Measurements from ENCODE around the gene MYRF. TPM values are rescaled to one million over a fixed set of nuclear protein-coding genes. Genes with fewer than 3 reads are reported as not detected.

The MYRF gene
- polyA plus RNA-seq, 1 donor (not counting 4 experiments of a cell fraction or from before 2014, with no cell fraction given): 0.14 TPM

DNA sequence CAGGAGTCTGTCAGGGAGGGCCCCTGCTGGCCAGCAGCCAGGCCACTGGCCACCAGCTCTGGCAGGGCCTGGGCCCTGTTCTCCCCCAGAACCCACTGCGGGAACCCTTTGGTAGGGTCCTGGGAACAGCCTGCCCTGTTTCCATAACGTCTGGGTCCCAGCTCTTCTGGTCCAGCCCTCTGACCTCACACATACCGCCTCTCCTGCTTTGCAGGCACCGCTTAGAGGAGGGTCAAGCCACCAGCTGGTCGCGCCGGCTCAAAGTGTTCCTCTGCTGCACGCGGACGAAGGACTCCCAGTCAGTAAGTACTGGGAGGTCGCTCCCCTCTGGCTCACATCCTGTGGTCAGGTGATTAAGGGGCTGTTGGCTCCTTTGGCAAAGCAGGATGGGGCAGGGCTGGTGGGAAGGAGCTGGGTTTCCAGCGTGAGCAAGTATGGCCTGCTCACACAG, 26.6 kb upstream of the MYRF start:
- Histone ChIP-seq H3K36me3 (ENCODE audit: control insufficient read depth in 2 of 2, extremely low read depth in 1 of 2, insufficient read depth in 2 of 2, low read length in 2 of 2) (no peaks in the 10 kb centered on the region), H3K9me1 (ENCODE audit: control insufficient read depth, extremely low read depth, insufficient read depth, low read length) (no peaks in the 10 kb centered on the region), H3K4me2 (ENCODE audit: control insufficient read depth, extremely low read depth, insufficient read depth, low read depth, low read length) (no peak overlapping the region), H3K4me1 (ENCODE audit: control insufficient read depth, extremely low read depth, insufficient read depth, low read length) (peaks cover 17% of the 10 kb centered on the region), H3K9me3 (ENCODE audit: control insufficient read depth, low read depth, low read length) (no peaks in the 10 kb centered on the region), H3K79me2 (ENCODE audit: control insufficient read depth, insufficient read depth, low read length) (no peaks in the 10 kb centered on the region), H3K9ac (ENCODE audit: control insufficient read depth, extremely low read depth, insufficient read depth, low read length) (no peak overlapping the region), H2AFZ (ENCODE audit: control insufficient read depth, low read length) (no peak overlapping the region), H4K20me1 (ENCODE audit: control insufficient read depth, extremely low read depth, insufficient read depth, low read length) (peaks cover 15% of the 10 kb centered on the region), H3K4me3 (ENCODE audit: control insufficient read depth in 2 of 3, extremely low read depth in 1 of 3, insufficient read depth in 2 of 3, low read depth in 1 of 3, low read length in 3 of 3) (no peak overlapping the region), H3K27me3 (ENCODE audit: control insufficient read depth, extremely low read depth, insufficient read depth, low read length) (peaks cover 56% of the 10 kb centered on the region), H3K27ac (ENCODE audit: control insufficient read depth, insufficient read depth, low read length) (no peak overlapping the region)
- dilution Hi-C loops (cut with MboI; ENCODE audit: extremely low pct_ligation_motif_present, low sequenced_read_pairs): no loop called here
- no peak for TF ChIP-seq EZH2 (IDR thresholded peaks at IDR 0.05; ENCODE audit: low read length)
- TF ChIP-seq, protein P1, sequence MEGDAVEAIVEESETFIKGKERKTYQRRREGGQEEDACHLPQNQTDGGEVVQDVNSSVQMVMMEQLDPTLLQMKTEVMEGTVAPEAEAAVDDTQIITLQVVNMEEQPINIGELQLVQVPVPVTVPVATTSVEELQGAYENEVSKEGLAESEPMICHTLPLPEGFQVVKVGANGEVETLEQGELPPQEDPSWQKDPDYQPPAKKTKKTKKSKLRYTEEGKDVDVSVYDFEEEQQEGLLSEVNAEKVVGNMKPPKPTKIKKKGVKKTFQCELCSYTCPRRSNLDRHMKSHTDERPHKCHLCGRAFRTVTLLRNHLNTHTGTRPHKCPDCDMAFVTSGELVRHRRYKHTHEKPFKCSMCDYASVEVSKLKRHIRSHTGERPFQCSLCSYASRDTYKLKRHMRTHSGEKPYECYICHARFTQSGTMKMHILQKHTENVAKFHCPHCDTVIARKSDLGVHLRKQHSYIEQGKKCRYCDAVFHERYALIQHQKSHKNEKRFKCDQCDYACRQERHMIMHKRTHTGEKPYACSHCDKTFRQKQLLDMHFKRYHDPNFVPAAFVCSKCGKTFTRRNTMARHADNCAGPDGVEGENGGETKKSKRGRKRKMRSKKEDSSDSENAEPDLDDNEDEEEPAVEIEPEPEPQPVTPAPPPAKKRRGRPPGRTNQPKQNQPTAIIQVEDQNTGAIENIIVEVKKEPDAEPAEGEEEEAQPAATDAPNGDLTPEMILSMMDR (optimal IDR thresholded peaks at IDR 0.05 in 1 of 3, IDR thresholded peaks at IDR 0.05 in 1 of 3, conservative IDR thresholded peaks at IDR 0.05 in 1 of 3; ENCODE audit: extremely low read depth in 1 of 3, insufficient read depth in 2 of 3, low read length in 3 of 3): no peak
- no peak for FAIRE-seq
- no peak for DNase-seq (ENCODE audit: low read depth, low spot score)

- Histone ChIP-seq H3K4me2 (ENCODE audit: control insufficient read depth, extremely low read depth, insufficient read depth, low read depth, low read length) (no peak overlapping the region), H3K9ac (ENCODE audit: control insufficient read depth, extremely low read depth, insufficient read depth, low read length) (no peak overlapping the region), H3K4me1 (ENCODE audit: control insufficient read depth, extremely low read depth, insufficient read depth, low read length) (peaks cover 18% of the 10 kb centered on the region), H3K36me3 (ENCODE audit: control insufficient read depth in 2 of 2, extremely low read depth in 1 of 2, insufficient read depth in 2 of 2, low read length in 2 of 2) (no peaks in the 10 kb centered on the region), H3K27me3 (ENCODE audit: control insufficient read depth, extremely low read depth, insufficient read depth, low read length) (peaks cover 63% of the 10 kb centered on the region), H3K9me3 (ENCODE audit: control insufficient read depth, low read depth, low read length) (no peaks in the 10 kb centered on the region), H3K9me1 (ENCODE audit: control insufficient read depth, extremely low read depth, insufficient read depth, low read length) (no peaks in the 10 kb centered on the region), H3K79me2 (ENCODE audit: control insufficient read depth, insufficient read depth, low read length) (no peaks in the 10 kb centered on the region), H2AFZ (ENCODE audit: control insufficient read depth, low read length) (no peak overlapping the region), H3K4me3 (ENCODE audit: control insufficient read depth in 2 of 3, extremely low read depth in 1 of 3, insufficient read depth in 2 of 3, low read depth in 1 of 3, low read length in 3 of 3) (no peak overlapping the region), H3K27ac (ENCODE audit: control insufficient read depth, insufficient read depth, low read length) (no peak overlapping the region), H4K20me1 (ENCODE audit: control insufficient read depth, extremely low read depth, insufficient read depth, low read length) (peaks cover 17% of the 10 kb centered on the region)
- TF ChIP-seq, protein P1 (optimal IDR thresholded peaks at IDR 0.05 in 1 of 3, IDR thresholded peaks at IDR 0.05 in 1 of 3, conservative IDR thresholded peaks at IDR 0.05 in 1 of 3; ENCODE audit: extremely low read depth in 1 of 3, insufficient read depth in 2 of 3, low read length in 3 of 3): no peak
- TF ChIP-seq EZH2 (IDR thresholded peaks at IDR 0.05; ENCODE audit: low read length): no peak
- dilution Hi-C loops (cut with MboI; ENCODE audit: extremely low pct_ligation_motif_present, low sequenced_read_pairs): no loop called here
- FAIRE-seq: no peak
- no peak for DNase-seq (ENCODE audit: low read depth, low spot score)
Measured at GRCh38 chr11:61726775-61727174, 25.7 kb upstream of the MYRF start.

All from keratinocyte (primary cell).